NCI-H146 (cell line): Measurements from ENCODE around the gene GPBAR1.

ENCODE experiments used
- DNase-seq: peaks from one replicate; lab custom pipeline; 2025; lab: John Stamatoyannopoulos, UW

Gene GPBAR1

DNA sequence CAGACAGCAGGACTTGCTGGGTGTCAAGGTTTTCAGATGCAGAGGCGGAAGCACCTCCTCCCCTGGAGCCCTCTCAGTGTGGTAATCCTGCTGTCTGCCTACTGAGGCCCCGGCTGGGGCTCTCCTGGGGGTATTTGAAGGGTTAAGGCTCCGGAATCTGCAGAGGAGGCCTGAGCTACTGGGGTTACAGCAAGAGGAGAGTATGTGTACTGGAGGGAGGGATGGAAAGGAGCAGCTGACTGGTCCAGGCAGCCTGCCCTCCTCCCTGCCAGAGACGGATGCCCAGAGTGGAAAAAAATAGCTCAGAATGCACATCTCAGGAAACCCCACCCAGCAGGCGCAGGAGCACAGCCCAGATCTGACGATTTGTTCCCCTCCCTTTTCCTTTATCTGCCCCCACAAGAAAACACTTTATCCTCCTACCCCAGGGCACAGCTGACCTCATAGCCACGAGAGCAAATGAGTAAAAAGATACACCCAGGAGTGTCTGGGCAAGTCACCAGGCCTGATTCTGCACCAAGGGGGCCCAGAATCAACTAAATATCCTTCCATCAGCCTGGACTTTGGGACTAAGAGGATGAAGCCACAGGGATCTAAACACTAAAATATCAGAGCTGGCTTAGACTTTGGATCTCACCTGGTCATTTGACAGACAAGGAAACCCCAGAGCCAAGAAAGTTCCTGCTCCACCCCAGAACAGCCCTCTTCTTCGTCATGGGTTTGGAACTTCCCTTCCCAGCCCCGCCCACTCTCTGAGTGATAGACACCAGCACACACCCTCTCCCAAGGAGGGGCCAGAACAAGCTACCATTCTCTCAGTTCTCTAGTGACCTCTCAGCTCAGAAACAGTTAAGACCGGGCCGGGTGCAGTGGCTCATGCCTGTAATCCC lies 26.0 kb downstream of the GPBAR1 start:
- DNase-seq, result peak; percentile 24

DNA sequence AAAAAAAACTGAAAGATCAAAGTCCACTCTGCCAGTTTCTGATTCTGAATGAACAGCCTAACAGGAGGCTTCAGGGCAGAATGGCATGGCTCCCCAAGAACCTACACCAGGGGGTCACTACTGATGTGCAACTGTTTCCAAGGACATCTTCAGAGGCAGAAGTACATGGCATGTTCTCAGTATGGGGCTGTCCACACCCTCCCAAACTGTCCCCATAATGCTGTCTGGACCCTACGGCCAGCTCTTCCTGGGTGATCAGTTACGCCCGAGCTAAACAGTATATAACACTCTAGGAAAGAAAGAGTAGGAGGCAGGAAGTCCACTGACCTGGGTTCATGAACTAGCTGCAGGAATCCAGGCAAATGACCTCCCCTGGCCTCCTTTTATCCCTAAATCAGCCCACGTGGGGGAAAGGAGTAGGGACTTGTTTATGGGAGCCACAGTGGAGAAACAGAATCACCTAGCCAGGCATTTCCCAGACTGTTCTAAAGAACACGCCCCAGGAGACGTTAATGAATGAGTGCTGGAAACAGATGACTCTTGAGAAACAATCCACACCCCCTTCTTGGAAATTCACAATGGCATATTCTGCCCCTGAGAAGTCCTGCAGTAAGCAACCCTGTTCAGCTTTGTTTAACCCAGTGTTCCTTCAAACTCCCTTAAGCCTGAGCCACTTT lies 29.0 kb downstream of the GPBAR1 start:
- DNase-seq, result no peak

DNA sequence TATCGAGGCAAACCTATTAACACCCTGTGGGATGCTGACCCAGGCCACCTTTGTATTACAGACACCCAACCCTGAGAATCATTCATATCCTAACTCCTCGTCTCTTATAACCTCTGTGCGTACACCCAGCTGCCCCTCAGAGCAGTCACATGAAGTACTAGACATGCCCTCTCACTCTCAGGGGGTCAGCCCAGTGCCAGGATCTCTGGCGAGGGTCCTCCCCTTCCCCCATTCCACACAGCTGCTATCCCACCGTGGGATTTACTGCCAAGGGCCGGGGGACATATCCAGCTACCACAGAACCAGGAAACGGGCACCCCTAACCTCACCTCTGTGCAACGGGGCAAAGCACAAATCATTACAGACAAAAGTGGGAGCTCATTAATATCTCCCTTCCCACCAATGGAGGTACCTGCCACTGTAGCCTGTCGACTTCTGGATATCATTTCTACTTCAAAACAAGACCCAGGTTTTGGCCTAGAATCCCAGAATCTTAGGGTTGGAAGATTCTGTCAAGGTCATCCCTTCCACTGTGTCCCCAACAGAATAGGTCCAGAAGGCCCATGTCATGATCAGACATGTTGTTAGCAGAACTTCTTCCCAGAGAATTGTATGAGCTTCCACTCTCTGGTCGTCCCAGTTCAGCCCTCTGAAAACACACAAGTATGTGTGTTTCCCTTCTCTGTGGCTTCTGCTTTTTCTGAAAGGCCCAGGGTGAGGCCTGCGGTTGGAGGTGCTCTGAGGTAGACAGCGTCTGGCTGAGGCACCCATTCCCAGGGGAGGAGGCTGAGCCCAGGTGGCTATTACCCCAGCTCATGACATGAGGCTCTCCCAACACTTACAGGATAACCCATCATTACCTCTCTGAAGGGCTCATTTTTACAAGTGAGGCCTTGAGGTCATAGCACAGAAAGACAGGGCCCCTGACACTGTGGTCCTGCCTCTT lies 29.8 kb downstream of the GPBAR1 start:
- no peak for DNase-seq

DNA sequence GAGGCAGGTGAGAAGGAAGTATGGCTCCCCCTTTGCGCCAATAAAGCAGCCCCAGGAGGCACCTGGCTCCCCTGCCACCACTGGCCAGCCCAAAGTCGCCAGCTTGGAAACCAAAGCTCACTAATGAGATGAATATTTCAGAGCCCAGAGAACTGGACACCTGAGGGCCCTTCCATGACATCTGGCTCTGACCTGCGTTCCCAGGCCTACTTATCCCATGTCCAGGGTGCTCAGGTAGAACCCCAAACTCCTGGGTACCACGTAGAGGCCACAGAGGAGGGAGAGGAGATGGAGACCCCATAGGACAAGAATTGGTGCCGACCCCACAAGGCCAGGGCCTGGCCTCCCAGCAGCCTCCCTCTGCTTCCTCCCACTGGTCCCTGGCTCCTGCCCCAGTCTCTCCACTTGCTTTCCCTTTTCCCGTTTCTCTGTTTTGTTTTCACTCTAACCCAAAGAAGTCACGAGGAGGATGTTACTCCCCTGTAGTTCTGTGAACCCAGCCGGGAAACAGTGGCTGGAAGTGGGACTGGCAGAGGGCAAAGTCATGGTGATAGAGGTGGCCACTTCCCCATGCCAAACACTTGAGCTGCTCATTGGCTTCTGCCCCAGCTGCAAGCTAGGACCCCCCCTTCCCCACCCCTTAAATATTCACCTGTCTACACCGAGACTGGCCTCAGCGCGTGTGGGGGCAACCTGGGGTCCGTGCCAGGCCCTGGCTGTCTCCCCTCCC lies 30.7 kb downstream of the GPBAR1 start:
- no peak for DNase-seq

DNA sequence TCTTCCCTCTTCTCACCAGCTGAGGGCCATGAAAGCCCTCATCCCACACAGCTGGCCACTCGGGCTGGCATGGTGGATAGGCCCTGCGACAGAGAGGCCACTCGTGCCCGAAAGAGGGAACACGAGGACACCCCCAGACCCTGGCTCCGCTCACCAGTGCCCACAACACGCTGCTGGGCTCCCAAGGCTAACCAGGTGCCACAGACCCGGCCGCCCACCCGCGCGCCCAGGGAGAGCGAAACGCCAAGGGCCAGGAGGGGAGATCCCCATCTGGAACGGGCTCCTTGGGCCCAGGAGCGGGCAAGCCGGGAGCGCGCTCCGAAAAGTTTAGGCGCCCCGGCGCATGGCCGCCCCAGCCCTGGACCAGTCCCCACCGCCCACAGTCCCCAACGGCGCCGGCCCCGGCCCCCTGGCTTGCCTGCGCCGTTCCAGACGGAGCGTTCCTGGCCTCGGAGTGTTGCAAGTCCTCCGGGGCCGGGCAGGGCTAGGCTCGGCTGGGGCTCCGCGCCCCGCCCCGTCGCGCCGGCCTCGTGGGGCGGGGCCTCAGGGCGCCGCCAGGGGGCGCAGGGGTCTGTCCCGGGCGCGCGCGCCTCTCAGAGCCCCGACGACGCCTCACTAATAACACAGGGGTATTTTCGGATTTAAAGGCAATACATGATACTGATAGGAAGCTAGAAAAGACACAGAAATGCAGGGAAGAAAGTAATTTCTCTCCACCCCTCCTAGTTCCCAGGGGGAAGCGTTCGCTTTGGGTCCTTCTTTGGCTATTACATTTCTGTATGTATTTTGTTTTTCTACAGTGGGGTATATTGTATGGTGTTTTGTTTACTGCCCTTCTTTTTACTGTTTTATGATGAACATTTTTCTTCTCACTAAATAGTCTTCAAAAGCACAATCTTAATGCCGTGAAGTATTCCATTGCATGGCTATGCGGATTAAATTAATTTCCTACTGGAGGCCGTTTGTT lies 31.5 kb downstream of the GPBAR1 start, which contains the start of gene TMBIM1:
Gene TMBIM1 (minus strand): TSS at position 456 of the 967 bp plus-strand sequence. CDS start 10,362 bp downstream, outside the sequence.
- no peak for DNase-seq

DNA sequence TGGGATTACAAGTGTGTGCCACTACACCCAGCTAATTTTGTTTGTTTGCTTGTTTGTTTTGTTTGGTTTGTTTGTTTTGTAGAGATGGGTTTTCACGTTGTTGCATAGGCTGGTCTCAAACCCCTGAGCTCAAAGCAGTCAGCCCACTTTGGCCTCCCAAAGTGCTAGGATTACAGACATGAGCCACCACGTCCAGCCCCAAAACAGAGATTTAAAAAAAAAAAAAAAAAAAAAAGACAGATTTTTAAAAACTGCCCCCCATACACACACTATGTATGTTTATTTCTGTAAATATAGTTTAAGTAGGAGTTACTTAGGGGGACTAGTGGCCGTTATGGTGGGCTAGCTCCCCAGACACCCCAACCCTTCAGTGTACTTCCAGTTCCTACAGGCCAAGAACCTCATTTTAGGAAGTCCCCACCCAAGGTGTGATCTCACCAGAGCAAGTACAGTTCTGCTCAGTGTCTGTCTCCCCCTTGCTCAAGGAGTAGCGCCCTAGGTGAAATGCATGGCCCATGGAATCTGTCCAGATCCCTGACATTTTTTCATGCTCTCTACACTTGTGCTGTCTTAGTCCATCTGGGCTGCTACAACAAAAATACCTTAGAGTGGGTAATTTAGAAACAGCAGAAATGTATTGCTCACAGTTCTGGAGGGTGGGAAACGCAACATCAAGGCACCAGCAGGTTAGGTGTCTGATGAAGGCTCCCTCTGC lies 33.1 kb downstream of the GPBAR1 start:
- DNase-seq, result no peak

DNA sequence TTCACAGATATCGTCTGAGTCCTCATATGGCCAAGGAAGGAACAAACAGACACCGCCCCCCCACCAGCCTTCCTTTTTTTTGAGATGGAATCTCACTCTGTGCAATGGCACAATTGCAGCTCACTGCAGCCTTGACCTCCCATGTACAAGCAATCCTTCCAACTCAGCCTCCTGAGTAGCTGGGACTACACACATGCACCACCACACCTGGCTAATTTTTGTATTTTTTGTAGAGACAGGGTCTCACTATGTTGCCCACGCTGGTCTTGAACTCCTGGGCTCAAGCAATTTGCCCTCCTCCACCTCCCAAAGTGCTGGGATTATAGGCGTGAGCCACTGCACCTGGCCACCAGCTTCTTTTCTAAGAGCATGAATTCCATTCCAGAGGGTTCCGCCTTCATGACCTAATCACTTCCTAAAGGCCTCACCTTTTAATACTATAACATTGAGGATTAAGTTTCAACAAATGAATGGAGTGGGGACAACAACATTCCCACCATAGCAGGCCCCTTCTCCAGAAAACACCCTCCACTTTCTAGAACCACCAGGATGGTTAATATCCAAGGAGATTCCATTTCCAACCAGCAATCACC lies 33.7 kb downstream of the GPBAR1 start:
- no peak for DNase-seq

DNA sequence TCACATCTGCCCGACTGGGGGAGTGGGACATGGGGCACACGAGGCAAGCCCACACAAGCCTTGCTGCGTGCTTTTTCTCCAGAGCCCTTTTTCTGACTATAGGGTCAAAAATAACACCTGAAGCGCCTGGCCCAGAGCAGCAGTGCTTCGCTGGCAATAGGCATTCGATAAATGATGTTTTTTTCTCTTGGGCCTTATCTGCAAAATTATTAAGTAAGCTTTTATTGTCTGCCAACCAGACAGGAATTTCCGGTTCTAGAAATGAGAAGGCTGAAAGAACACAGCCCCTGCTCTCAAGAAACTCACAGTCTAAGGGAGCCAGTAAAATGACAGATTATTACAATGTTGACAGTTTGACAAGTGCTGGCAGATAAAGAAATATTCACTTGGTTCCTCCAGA lies 34.2 kb downstream of the GPBAR1 start:
- no peak for DNase-seq

DNA sequence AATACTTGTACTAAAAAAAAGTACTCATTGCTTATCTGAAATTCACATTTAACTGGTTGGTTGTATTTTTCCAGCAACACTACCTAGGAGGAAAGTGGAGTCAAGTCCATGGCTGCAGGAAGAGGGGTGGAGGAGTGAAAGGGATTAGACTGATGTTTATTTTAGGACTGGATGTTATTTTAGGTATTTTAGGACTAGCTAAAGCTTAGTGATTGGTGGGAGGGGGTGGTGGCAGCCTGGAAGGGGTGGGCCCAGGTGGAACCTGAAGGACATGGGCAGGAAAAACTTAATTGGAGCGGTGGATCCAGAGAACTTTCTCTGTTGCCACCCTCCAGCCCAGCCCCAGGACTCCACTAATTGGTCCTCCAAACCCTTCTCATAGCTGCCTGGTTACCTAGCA lies 35.4 kb downstream of the GPBAR1 start:
- DNase-seq, result no peak

DNA sequence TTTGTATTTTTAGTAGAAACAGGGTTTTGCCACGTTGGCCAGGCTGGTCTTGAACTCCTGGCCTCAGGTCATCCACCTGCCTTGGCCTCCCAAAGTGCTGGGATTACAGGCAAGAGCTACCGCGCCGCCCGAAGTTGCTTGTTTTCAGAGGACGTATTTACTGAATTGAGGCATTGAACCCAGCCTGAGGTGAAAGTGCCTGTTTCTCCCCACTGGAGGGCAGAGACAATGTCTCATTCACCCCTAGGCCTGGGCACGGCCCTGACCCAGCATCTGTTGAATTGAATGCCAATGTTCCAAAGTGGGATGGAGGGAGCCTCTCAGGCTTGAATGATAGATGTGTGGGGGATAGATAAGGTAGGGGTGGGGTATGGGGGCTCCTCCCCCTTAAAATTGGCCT lies 36.0 kb downstream of the GPBAR1 start:
- no peak for DNase-seq

DNA sequence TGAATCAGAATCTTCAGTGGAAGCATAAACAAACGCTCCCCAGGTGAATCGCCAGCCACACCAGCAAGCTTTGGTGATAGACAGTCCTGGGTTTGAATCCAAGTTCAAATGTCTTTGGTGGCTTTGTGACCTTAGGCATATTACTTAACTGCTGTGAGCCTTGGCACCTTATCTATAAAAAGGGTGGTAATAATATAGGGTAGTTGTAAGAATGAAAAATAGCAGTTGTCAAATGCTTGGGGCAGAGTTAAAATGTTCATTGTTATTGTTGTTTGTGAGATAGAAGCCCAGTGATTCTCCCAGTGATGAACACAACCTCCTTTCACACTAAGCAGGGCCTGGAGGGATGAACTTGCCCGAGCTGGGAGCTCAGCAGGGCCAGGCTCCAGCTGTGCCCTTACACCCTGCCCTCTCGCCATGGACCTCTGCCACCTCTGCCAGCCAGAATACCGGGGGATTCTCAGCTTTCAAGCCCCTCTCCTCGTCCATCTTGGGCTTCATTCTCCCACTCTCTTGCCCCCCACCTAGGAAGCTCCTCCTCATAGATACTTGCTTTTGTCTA lies 37.6 kb downstream of the GPBAR1 start:
- no peak for DNase-seq

DNA sequence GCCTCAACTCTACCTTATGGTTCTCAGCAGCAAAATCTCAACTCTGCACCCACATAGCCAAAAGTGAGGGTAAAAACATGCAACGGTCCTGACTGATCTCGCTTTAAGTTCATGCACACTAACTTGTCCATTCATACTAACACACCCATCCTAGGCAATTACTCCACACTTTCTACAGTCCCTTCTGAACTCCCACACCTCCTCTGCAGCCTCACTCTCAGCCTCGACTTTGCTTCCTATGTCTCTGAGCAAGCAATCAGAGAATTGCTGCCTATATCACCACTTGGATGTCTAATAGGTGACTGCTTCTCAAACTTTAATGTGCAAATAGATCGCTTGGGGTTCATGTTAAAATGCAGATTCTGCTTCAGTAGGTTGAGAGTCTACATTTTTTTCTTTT lies 39.3 kb downstream of the GPBAR1 start:
- DNase-seq, result no peak

DNA sequence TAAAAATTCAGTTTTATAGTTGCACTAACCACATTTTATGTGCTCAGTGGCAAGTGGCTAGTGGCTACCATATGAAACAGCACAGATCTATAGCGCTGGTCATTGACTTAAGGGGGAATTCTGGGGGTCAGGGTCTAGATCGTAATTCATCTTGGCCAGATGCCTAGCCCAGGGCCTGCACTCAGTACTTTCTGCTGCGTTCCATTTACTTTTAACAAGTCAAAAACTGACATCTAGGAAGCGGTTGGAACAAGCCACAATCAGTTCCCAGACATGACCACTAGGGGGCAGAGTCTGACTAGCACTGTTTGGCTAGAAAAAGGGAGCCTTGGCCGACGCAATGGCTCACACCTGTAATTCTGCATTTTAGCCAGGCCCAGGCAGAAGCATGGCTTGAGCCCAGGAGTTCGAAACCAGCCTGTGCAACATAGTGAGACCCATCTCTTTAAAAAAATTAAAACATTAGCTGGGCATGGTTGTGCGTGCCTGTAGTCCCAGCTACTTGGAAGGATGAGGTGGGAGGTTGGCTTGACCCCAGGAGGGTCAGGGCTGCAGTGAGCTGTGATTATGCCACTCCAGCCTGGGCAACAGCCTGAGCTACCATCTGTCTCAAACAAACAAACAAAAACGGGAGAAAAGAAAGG lies 40.5 kb downstream of the GPBAR1 start:
- DNase-seq, result peak; percentile 64

DNA sequence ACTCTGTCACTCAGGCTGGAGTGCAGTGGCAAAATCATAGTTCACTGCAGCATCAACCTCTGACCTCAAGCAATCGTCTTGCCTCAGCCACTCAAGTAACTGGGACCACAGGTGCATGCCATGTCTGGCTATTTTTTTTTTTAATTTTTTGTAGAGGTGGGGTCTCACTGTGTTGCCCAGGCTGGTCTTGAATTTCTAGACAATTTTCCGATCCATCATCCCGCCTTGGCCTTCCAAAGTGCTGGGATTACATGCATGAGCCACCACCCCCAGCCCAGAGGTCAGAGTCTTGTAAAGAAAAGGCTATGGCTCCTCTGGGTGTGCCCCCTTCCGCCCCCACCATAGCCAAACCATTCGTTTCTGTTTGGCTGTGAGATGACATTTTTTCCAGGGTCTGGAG lies 44.6 kb downstream of the GPBAR1 start:
- DNase-seq, result no peak

DNA sequence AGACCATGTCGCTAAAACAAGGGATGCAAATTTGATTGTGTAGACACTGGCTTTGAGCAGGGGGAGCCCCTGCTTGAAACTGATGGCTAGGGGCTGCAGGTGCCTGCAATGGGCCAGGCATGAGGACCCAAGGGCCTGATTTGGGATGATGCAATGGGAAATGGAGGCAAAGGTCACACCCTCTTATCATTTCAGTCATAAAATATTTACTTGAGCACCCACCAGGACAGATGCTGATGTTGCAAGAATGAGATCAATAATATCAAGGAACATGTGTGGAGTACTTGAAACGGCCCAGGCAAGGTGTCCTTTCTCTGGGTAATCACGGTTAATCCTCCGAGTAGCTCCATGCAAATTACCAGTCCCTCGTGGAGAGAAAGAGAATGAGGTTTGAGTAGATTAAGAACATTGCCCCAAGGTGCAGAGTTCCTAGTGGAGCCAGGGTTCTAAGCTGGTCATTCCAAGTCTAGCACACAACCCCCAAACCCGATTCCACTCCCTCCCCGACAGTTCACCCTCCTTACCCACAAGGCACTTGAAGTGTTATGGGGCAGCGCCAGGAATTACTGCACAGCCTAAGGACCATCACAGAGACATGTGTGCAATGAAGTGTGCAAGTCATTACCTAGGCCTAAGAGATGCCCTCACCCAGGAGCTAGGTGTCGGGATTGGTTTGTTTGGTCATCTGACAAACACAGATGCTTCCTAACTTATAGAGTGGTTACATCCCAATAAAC lies 45.5 kb downstream of the GPBAR1 start:
- no peak for DNase-seq

DNA sequence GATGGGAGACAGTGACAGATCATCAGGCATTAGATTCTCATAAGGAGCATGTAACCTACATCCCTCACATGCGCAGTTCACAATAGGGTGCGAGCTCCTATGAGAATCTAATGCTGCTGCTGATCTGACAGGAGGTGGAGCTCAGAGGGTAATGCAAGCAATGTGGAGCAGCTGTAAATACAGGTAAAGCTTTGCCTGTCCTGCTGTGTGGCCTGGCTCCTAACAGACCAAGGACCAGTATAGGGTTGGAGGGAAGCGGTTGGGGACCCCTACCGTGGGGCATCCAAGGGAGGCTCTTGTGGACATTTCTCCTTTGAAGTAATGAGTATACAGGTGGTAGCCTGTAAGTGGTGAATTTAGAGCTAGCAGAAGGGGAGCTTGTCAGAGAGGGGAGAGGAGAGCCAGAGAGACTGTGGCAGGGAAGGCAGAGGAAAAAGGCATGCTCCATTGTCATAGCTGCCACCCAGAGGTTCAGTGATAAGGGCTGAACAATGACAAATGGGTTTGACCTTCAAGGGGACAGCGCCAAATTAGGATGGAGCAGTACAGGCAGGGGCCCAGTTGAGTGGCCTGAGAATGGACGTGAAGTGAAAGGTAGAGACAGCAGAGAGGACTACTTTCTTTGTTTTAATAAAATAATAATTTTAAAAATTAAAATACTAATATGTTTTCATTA lies 46.7 kb downstream of the GPBAR1 start:
- DNase-seq, result no peak
